ENCODE results near the gene ACSL3. TPM values are rescaled to one million over a fixed set of nuclear protein-coding genes. Genes with fewer than 3 reads are reported as not detected.

Gene ACSL3
- total and polyA plus RNA-seq, 2 donors (not counting 1 experiment from before 2014, with no cell fraction given) = 6.7 to 46.0 TPM

DNA sequence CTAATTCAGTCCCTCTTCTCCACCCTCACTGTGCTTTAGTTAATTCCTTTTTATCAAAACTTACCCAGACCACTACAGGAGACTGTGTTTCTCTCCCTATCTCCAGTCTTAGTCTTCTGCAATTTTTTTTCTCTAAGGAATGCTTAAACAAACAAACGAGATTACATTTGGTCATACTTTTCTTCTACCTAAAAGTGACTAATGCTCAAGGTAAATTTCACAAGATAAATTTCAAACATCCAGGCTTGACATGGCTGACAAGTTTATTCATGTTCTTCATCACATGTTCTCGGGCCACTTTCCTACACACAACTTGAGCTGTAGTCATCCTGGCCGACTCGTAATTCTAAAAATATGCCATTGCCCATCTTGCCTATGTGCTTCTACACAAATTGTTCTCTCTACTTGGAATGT lies 23.2 kb upstream of the ACSL3 start:
- no peak overlapping the region for H3K27ac ChIP-seq (ENCODE audit: low read length in 2 of 2)
- ATAC-seq (ENCODE audit: low read depth) (no peak), DNase-seq (no peak)
- H3K27me3 ChIP-seq (replicated peaks in 1 of 4; ENCODE audit: control extremely low read depth in 1 of 4, control insufficient read depth in 3 of 4, insufficient read depth in 4 of 4, low read length in 3 of 4) = peaks cover 0 to 5% (median 0%) of the 10 kb centered on the region in 4 experiments
- Mint-ChIP-seq H3K4me1 (no peaks in the 10 kb centered on the region), H3K9me3 (ENCODE audit: insufficient read depth) (no peaks in the 10 kb centered on the region), H3K27me3 (peaks cover 27% of the 10 kb centered on the region), H3K27ac (no peak overlapping the region), H3K4me3 (no peak overlapping the region)
- H3K79me2 ChIP-seq (ENCODE audit: control insufficient read depth, insufficient read depth, low read length) = no peaks in the 10 kb centered on the region
- TF ChIP-seq, protein P1, sequence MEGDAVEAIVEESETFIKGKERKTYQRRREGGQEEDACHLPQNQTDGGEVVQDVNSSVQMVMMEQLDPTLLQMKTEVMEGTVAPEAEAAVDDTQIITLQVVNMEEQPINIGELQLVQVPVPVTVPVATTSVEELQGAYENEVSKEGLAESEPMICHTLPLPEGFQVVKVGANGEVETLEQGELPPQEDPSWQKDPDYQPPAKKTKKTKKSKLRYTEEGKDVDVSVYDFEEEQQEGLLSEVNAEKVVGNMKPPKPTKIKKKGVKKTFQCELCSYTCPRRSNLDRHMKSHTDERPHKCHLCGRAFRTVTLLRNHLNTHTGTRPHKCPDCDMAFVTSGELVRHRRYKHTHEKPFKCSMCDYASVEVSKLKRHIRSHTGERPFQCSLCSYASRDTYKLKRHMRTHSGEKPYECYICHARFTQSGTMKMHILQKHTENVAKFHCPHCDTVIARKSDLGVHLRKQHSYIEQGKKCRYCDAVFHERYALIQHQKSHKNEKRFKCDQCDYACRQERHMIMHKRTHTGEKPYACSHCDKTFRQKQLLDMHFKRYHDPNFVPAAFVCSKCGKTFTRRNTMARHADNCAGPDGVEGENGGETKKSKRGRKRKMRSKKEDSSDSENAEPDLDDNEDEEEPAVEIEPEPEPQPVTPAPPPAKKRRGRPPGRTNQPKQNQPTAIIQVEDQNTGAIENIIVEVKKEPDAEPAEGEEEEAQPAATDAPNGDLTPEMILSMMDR (IDR thresholded peaks at IDR 0.05) = no peak
- no peak for TF ChIP-seq EZH2 (IDR thresholded peaks at IDR 0.05; ENCODE audit: borderline replicate concordance, insufficient read depth, low read depth, low read length, poor library complexity, severe bottlenecking)
- no peak overlapping the region for H3K9ac ChIP-seq (ENCODE audit: low read length)
- intact Hi-C loops (cut with micrococcal nuclease) = no loop called here
- H3K4me3 ChIP-seq (ENCODE audit: control extremely low read depth in 1 of 5, extremely low read depth in 1 of 5, insufficient read depth in 1 of 5, low read depth in 2 of 5, low read length in 4 of 5) = no peak overlapping the region
- WGBS (ENCODE audit: insufficient coverage) = 98% methylated on average over 3 of the region's 4 CpGs
- no peaks in the 10 kb centered on the region for H3K4me1 ChIP-seq (ENCODE audit: control insufficient read depth in 2 of 2, insufficient read depth in 2 of 2, low read length in 2 of 2)
- H3K9me3 ChIP-seq (ENCODE audit: control extremely low read depth in 1 of 3, control insufficient read depth in 2 of 3, insufficient read depth in 1 of 3, low read length in 2 of 3) = no peaks in the 10 kb centered on the region
- ChIA-PET POLR2A (no interaction called here), CTCF (interaction anchor here (0.9 kb wide), 1 partner anchor 78 kb away, joined by 4 read pairs; no protein-coding TSS in a partner anchor)
- no peaks in the 10 kb centered on the region for H4K20me1 ChIP-seq (ENCODE audit: control insufficient read depth, insufficient read depth, low read length, poor library complexity, severe bottlenecking)
- no peak overlapping the region for H3K4me2 ChIP-seq (replicated peaks; ENCODE audit: low read depth, low read length, poor library complexity, severe bottlenecking)
- no peak overlapping the region for H2AFZ ChIP-seq (ENCODE audit: insufficient read depth, low read depth, low read length, poor library complexity, severe bottlenecking)
- H3K36me3 ChIP-seq (replicated peaks in 1 of 2; ENCODE audit: control extremely low read depth in 1 of 2, control insufficient read depth in 1 of 2, extremely low read depth in 1 of 2, insufficient read depth in 2 of 2, low read length in 1 of 2) = no peaks in the 10 kb centered on the region

DNA sequence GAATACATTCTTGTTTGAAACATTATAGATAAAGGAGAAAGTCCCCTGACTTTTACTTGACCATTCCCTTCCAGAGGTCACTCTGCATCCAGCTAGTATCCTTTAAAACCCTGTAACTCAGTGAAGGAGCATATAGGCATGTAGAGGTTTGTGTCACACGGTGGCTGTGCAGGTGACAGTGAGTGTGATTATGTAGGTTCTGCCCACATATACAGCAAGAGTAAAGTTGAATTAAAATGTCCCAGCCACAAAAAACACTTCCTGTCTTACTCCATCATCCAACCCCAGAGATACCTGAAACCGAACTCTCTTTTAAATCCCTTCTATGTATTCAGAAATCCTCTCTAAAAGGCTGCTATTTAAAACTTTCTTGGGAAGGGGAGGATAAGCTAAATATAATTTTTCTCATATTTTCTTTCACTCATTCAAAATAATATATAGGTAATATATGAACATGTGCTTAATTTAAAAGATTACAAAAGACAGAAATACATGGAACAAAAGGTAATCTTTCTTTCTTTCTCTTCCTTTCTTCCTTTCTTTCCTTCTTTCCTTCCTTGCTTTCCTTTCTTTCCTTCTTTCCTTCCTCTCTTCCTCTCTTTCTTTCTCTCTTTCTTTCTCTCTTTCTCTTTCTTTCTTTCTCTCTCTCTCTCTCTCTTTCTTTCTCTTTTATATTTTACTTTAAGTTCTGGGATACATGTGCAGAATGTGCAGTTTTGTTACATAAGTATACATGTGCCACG lies 20.6 kb upstream of the ACSL3 start:
- ChIA-PET POLR2A (no interaction called here), CTCF (no interaction called here)
- no peak for DNase-seq
- TF ChIP-seq EZH2 (IDR thresholded peaks at IDR 0.05; ENCODE audit: borderline replicate concordance, insufficient read depth, low read depth, low read length, poor library complexity, severe bottlenecking) = no peak
- TF ChIP-seq, protein P1 (IDR thresholded peaks at IDR 0.05) = no peak
- no CpG with 5 or more reads among the region's 3 CpGs for WGBS (ENCODE audit: insufficient coverage)
- H3K9me3 ChIP-seq (ENCODE audit: control extremely low read depth in 1 of 3, control insufficient read depth in 2 of 3, insufficient read depth in 1 of 3, low read length in 2 of 3) = no peaks in the 10 kb centered on the region
- no peak overlapping the region for H3K9ac ChIP-seq (ENCODE audit: low read length)
- Mint-ChIP-seq H3K4me3 (no peak overlapping the region), H3K9me3 (ENCODE audit: insufficient read depth) (no peaks in the 10 kb centered on the region), H3K27ac (no peak overlapping the region), H3K27me3 (peaks cover 28% of the 10 kb centered on the region), H3K4me1 (no peaks in the 10 kb centered on the region)
- H3K4me1 ChIP-seq (ENCODE audit: control insufficient read depth in 2 of 2, insufficient read depth in 2 of 2, low read length in 2 of 2) = no peaks in the 10 kb centered on the region
- H3K4me2 ChIP-seq (replicated peaks; ENCODE audit: low read depth, low read length, poor library complexity, severe bottlenecking) = no peak overlapping the region
- H4K20me1 ChIP-seq (ENCODE audit: control insufficient read depth, insufficient read depth, low read length, poor library complexity, severe bottlenecking) = no peaks in the 10 kb centered on the region
- peaks cover 0 to 3% (median 0%) of the 10 kb centered on the region in 4 experiments for H3K27me3 ChIP-seq (replicated peaks in 1 of 4; ENCODE audit: control extremely low read depth in 1 of 4, control insufficient read depth in 3 of 4, insufficient read depth in 4 of 4, low read length in 3 of 4)
- no peaks in the 10 kb centered on the region for H3K79me2 ChIP-seq (ENCODE audit: control insufficient read depth, insufficient read depth, low read length)
- ATAC-seq (ENCODE audit: low read depth) = no peak
- no peak overlapping the region for H3K4me3 ChIP-seq (ENCODE audit: control extremely low read depth in 1 of 5, extremely low read depth in 1 of 5, insufficient read depth in 1 of 5, low read depth in 2 of 5, low read length in 4 of 5)
- H3K36me3 ChIP-seq (replicated peaks in 1 of 2; ENCODE audit: control extremely low read depth in 1 of 2, control insufficient read depth in 1 of 2, extremely low read depth in 1 of 2, insufficient read depth in 2 of 2, low read length in 1 of 2) = no peaks in the 10 kb centered on the region
- H3K27ac ChIP-seq (ENCODE audit: low read length in 2 of 2) = no peak overlapping the region
- intact Hi-C loops (cut with micrococcal nuclease) = loop anchor here (2.0 kb wide), 1 partner anchor 17 kb away; no protein-coding TSS in a partner anchor
- H2AFZ ChIP-seq (ENCODE audit: insufficient read depth, low read depth, low read length, poor library complexity, severe bottlenecking) = no peak overlapping the region
